ENCODE results near the gene FAM168A.

GRCh38 chr11:73570415-73571114 is 27.3 kb downstream of the FAM168A start:
- TF ChIP-seq EP300 (IDR thresholded peaks at IDR 0.05; ENCODE audit: low read depth) (no peak), POLR2AphosphoS5 (IDR thresholded peaks at IDR 0.05) (no peak), POLR2A (IDR thresholded peaks at IDR 0.05) (no peak)
